GM18909 (cell line): ENCODE results near the gene TMEM266.
A peak's percentile ranks its signal among the peaks of the same experiment; 100 is the strongest.
"Not testable (repeated sequence)": the region's sequence is repeated elsewhere in the genome, so short reads cannot be mapped to it uniquely, and the experiment has no call there.

Experiments
- ATAC-seq: cut with Tn5 transposase; IDR thresholded peaks from one replicate; pipeline ENCODE4 v1.9.1; 2021; ENCODE audit warnings: mild to moderate bottlenecking; ENCODE audit not compliant: unreplicated experiment, poor library complexity

TMEM266 gene

GRCh38 chr15:76059320-76060117, at the start of gene TMEM266:
TMEM266 (plus strand) TSS chr15:76059985; CDS start chr15:76134264, 74,279 bp downstream.
- ATAC-seq, result no peak

GRCh38 chr15:76010613-76011012, 49.2 kb upstream of the TMEM266 start:
- ATAC-seq, result no peak

GRCh38 chr15:76011627-76012551, 47.9 kb upstream of the TMEM266 start, which contains the start of gene NRG4:
NRG4 (minus strand) TSS chr15:76012424; CDS start chr15:76011230, 1,194 bp downstream.
- ATAC-seq, result no peak

- not testable (repeated sequence) for ATAC-seq
Measured at GRCh38 chr15:76013470-76013869, 46.3 kb upstream of the TMEM266 start.

GRCh38 chr15:76024021-76024768, 35.6 kb upstream of the TMEM266 start:
- ATAC-seq, result no peak

- ATAC-seq, result no peak
Measured at GRCh38 chr15:76032046-76032445, 27.7 kb upstream of the TMEM266 start.

GRCh38 chr15:76033438-76033837, 26.3 kb upstream of the TMEM266 start:
- no peak for ATAC-seq

GRCh38 chr15:76034111-76034510, 25.7 kb upstream of the TMEM266 start:
- ATAC-seq, result no peak

GRCh38 chr15:76035593-76035992, 24.2 kb upstream of the TMEM266 start:
- no peak for ATAC-seq

GRCh38 chr15:76038512-76038911, 21.3 kb upstream of the TMEM266 start:
- no peak for ATAC-seq

GRCh38 chr15:76054201-76054600, 5.6 kb upstream of the TMEM266 start:
- not testable (repeated sequence) for ATAC-seq

- peak; percentile 67 for ATAC-seq
Measured at GRCh38 chr15:76056931-76057330, 2.9 kb upstream of the TMEM266 start.

GRCh38 chr15:76057332-76058000, 2.3 kb upstream of the TMEM266 start:
- ATAC-seq, result peak; percentile 30

GRCh38 chr15:76058714-76059319, 968 bp upstream of the TMEM266 start:
- ATAC-seq, result no peak

- no peak for ATAC-seq
Measured at GRCh38 chr15:76060118-76060989, 569 bp downstream of the TMEM266 start.

- ATAC-seq, result no peak
Measured at GRCh38 chr15:76061700-76062099, 1.9 kb downstream of the TMEM266 start.

GRCh38 chr15:76062286-76062685, 2.5 kb downstream of the TMEM266 start:
- ATAC-seq, result no peak

- no peak for ATAC-seq
Measured at GRCh38 chr15:76064375-76064774, 4.6 kb downstream of the TMEM266 start.
